A673 (cell line): Measurements from ENCODE around the gene ARSG. TPM values are rescaled to one million over a fixed set of nuclear protein-coding genes. Genes with fewer than 3 reads are reported as not detected.

Experiments used
- BruUV-seq: library from RNA; stranded (reverse); fragments of 400-500 nt; replicated peaks from 2 replicates; lab custom pipeline; 2021; lab: Mats Ljungman, UMichigan
- CTCF ChIA-PET: fragments of 300-600 bp; sonication (Branson Sonifier 250); formaldehyde crosslinking; loops from one replicate; lab custom pipeline; 2022; ENCODE audit warnings: antibody characterized with exemption; lab: Charles Lee
- POLR2A ChIA-PET: fragments of 300-600 bp; sonication (Branson Sonifier 250); formaldehyde crosslinking; loops from one replicate; lab custom pipeline; 2022; ENCODE audit warnings: antibody characterized with exemption; ENCODE audit not compliant: low non-redundant PET; lab: Charles Lee
- DNase-seq: peaks from one replicate; pipeline ENCODE4 v3.0.0-alpha.2; 2015; ENCODE audit warnings: low spot score
- H3K27ac ChIP-seq: fragments of 200-600 bp; sonication (generic); 2 replicates; pipeline ENCODE4 v1.5.1; 2016; ENCODE audit warnings: mixed run types, low read depth, mild to moderate bottlenecking, mixed read lengths, antibody characterized with exemption, low read length; ENCODE audit not compliant: poor library complexity, severe bottlenecking
- H3K27me3 ChIP-seq: fragments of 200-600 bp; sonication (generic); replicated peaks from 2 replicates; pipeline ENCODE4 v1.6.1; 2017; ENCODE audit warnings: mixed run types, low read depth, mild to moderate bottlenecking, mixed read lengths, antibody characterized with exemption, low read length; ENCODE audit not compliant: insufficient read depth, poor library complexity
- H3K36me3 ChIP-seq: fragments of 200-600 bp; sonication (generic); 2 replicates; pipeline ENCODE4 v1.6.1; 2016; ENCODE audit warnings: mixed run types, mild to moderate bottlenecking, mixed read lengths, antibody characterized with exemption, low read length; ENCODE audit not compliant: insufficient read depth, poor library complexity, severe bottlenecking
- H3K4me1 ChIP-seq: fragments of 200-600 bp; sonication (generic); 2 replicates; pipeline ENCODE4 v1.6.1; 2017; ENCODE audit warnings: mixed run types, mild to moderate bottlenecking, mixed read lengths, antibody characterized with exemption, low read length; ENCODE audit not compliant: insufficient read depth, poor library complexity, severe bottlenecking
- H3K4me3 ChIP-seq: fragments of 200-600 bp; sonication (generic); 2 replicates; pipeline ENCODE4 v1.5.1; 2016; ENCODE audit warnings: low read depth, mixed run types, mild to moderate bottlenecking, mixed read lengths, low read length; ENCODE audit not compliant: poor library complexity, severe bottlenecking
- H3K9me3 ChIP-seq: fragments of 200-600 bp; sonication (generic); 2 replicates; pipeline ENCODE4 v1.6.1; 2016; ENCODE audit warnings: mixed run types, low read depth, mild to moderate bottlenecking, mixed read lengths, antibody characterized with exemption, low read length; ENCODE audit not compliant: poor library complexity, severe bottlenecking
- CTCF ChIP-seq: fragments of 300-800, 200-600 bp; sonication (generic); conservative IDR thresholded peaks from 2 replicates; pipeline ENCODE4 v1.5.1; 2017; ENCODE audit warnings: low read depth, mild to moderate bottlenecking, antibody characterized with exemption, low read length, moderate library complexity, mixed read lengths
- EZH2 ChIP-seq: fragments of 200-600 bp; sonication (generic); IDR thresholded peaks from 2 replicates; pipeline ENCODE4 v1.6.1; 2017; ENCODE audit warnings: borderline replicate concordance, low read depth, mild to moderate bottlenecking, mixed read lengths, antibody characterized with exemption, low read length; ENCODE audit not compliant: poor library complexity, severe bottlenecking
- intact Hi-C: fragments of 100-400 bp; cut with micrococcal nuclease; formaldehyde crosslinking; loops from one replicate; pipeline ENCODE4 v1.10.0; 2022; ENCODE audit not compliant: unreplicated experiment
- total RNA-seq: library from RNA; stranded (reverse); gene quantifications from 2 replicates; pipeline ENCODE4 v1.2.3, GENCODE V29; 2021

The ARSG gene
- total RNA-seq, 1 experiment from 2014 or later = 1.0 TPM

GRCh38 chr17:68440526-68440925 is 149.2 kb downstream of the ARSG start:
- no peak for DNase-seq

GRCh38 chr17:68441070-68441770 is 149.9 kb downstream of the ARSG start:
- no peaks in the 10 kb centered on the region for H3K27me3 ChIP-seq
- no peaks in the 10 kb centered on the region for H3K4me1 ChIP-seq
- H3K9me3 ChIP-seq = no peaks in the 10 kb centered on the region
- TF ChIP-seq EZH2 = no peak
- no peak for TF ChIP-seq CTCF
- ChIA-PET POLR2A (interaction anchor here (0.6 kb wide), 1 partner anchor 561 kb away, joined by 3 read pairs; no protein-coding TSS in a partner anchor), CTCF (interaction anchor here (0.5 kb wide), 1 partner anchor 106 kb away, joined by 3 read pairs; no protein-coding TSS in a partner anchor)
- no peak overlapping the region for H3K4me3 ChIP-seq
- BruUV-seq = no TSS peak
- H3K27ac ChIP-seq = no peak overlapping the region
- no peak for DNase-seq
- intact Hi-C loops = no loop called here
- H3K36me3 ChIP-seq = no peaks in the 10 kb centered on the region

More at GRCh38 chr17:68440526-68440925, 149.2 kb downstream of the ARSG start:
- TF ChIP-seq EZH2 (no peak), CTCF (no peak)
- no TSS peak for BruUV-seq
- H3K9me3 ChIP-seq = no peaks in the 10 kb centered on the region
- no peaks in the 10 kb centered on the region for H3K27me3 ChIP-seq
- no peak overlapping the region for H3K4me3 ChIP-seq
- ChIA-PET POLR2A (no interaction called here), CTCF (no interaction called here)
- no peaks in the 10 kb centered on the region for H3K4me1 ChIP-seq
- intact Hi-C loops = no loop called here
- no peaks in the 10 kb centered on the region for H3K36me3 ChIP-seq
- no peak overlapping the region for H3K27ac ChIP-seq

- BruUV-seq = no TSS peak
- Histone ChIP-seq H3K36me3 (no peaks in the 10 kb centered on the region), H3K4me3 (no peak overlapping the region), H3K9me3 (no peaks in the 10 kb centered on the region), H3K27me3 (no peaks in the 10 kb centered on the region), H3K4me1 (no peaks in the 10 kb centered on the region), H3K27ac (no peak overlapping the region)
- POLR2A ChIA-PET = interaction anchor here (0.5 kb wide), 1 partner anchor 407 kb away, joined by 3 read pairs; no protein-coding TSS in a partner anchor
- DNase-seq = no peak
- TF ChIP-seq CTCF (no peak), EZH2 (no peak)
- CTCF ChIA-PET = no interaction called here
- intact Hi-C loops = no loop called here
These were observed 152.7 kb downstream of the ARSG start for GRCh38 chr17:68443972-68444464.
